NCI-H2171 (cell line): ENCODE measurements around the gene SIPA1L2.
"Not testable (repeated sequence)": the region's sequence is repeated elsewhere in the genome, so short reads cannot be mapped to it uniquely, and the experiment has no call there.

Experiments used
- DNase-seq: peaks from one replicate; lab custom pipeline; 2025; lab: John Stamatoyannopoulos, UW

Gene SIPA1L2

GRCh38 chr1:232613752-232614381 is 16.1 kb downstream of the SIPA1L2 start:
- no peak for DNase-seq

DNA sequence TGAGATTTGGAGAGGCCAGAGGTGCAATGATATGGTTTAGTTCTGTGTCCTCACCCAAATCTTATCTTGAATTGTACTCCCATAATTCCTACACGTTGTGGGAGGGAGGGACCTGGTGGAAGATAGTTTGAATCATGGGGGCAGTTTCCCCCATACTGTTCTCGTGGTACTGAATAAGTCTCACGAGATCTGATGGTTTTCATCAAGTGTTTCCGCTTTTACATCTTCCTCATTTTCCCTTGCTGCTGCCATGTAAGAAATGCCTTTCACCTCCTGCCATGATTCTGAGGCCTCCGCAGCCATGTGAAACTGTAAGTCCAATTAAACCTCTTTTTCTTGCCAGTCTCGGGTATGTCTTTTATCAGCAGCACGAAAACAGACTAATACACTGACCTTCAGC is 17.1 kb downstream of the SIPA1L2 start:
- not testable (repeated sequence) for DNase-seq

GRCh38 chr1:232611834-232612233 is 18.1 kb downstream of the SIPA1L2 start:
- no peak for DNase-seq

DNA sequence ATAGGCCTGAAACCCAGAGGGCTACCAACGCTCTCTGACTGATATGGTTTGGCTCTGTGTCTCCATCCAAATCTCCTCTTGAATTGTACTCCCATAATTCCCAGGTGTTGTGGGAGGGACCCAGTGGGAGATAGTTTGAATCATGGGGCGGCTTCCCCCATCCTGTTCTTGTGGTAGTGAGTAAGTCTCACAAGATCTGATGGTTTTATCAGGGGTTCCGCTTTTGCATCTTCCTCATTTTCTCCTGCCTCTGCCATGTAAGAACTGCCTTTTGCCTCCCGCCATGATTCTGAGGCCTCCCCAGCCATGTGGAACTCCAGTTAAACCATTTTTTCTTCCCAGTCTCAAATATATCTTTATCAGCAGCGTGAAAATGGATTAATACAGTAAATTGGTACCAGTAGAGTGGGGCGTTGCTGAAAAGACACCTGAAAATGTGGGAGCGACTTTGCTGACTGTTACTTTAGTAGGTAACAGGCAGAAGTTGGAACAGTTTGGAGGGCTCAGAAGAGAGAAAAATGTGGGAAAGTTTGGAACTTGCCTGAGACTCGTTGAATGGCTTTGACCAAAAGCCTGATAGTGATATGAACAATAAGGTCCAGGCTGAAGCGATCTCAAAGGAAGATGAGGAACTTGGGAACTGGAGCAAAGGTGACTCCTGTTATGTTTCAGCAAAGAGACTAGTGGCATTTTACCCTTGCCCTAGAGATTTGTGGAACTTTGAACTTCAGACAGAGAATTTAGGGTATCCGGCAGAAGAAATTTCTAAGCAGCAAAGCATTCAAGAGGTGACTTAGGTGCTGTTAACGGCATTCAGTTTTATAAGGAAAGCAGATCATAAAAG is 18.8 kb downstream of the SIPA1L2 start:
- DNase-seq, result not testable (repeated sequence)

- no peak for DNase-seq
Measured at GRCh38 chr1:232610192-232610901, 19.6 kb downstream of the SIPA1L2 start.

- DNase-seq, result no peak
Measured at GRCh38 chr1:232608427-232608826, 21.5 kb downstream of the SIPA1L2 start.

DNA sequence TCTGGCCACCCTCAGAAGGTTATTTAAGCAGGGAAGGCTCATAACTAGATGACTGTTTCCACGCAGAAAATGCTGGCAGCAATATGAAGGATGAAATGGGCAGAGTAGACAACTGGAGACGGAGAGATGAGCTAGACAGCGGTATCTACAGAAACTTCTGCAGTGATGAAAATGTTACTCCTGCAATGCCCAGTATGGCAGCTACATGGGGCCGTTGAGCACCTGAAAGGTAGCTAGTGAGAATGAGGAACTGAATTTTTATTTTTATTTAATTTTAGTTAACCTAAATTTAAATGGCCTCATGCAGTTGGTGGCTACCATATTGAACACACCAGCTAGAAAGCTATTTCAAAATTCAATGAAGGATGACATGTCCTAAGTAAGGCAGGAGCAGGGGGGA is 27.3 kb downstream of the SIPA1L2 start:
- no peak for DNase-seq

- DNase-seq, result no peak
Measured at GRCh38 chr1:232600424-232601258, 29.3 kb downstream of the SIPA1L2 start.

DNA sequence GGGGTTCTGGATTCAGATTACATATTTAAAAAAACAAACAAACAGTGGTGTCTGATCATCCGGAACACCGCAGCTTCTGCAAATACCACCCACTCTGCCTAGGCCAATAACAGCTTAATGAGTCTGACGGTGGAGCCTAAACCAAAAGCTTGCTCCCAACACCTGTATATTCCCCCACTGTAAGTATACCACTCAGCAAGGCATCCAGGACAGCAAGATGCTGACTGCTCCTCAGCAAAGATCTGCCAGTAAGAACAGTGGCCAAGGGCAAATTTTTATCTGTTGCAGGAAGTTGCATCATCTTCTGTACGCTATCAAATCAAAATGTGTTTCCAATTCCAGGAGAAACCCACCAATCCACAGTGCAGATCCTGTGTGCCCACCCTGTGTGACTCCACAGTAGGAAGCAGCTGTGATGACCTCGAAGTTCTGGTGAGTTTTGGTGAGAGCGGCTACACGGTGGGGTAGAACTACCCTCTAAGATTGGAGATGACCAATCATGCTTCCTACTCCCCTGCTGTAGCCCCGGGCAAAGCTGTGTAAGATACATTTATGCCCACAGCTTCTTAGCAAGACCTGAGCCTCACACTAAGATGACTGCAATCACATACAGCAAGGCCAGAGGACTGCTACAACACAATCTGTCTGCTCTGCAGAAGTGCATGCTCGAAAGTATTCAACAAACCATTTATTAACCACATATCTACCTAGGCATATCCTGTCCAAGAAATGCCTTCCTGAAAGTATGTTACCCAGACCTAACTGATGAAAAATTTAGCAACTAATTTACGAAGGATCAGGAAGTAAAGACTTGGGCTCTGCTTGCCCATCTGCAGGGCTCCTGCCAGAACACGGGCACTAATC is 30.5 kb downstream of the SIPA1L2 start:
- DNase-seq, result peak; percentile 26

- DNase-seq, result no peak
Measured at GRCh38 chr1:232598837-232599177, 31.1 kb downstream of the SIPA1L2 start.

GRCh38 chr1:232598133-232598532 is 31.8 kb downstream of the SIPA1L2 start:
- no peak for DNase-seq

DNA sequence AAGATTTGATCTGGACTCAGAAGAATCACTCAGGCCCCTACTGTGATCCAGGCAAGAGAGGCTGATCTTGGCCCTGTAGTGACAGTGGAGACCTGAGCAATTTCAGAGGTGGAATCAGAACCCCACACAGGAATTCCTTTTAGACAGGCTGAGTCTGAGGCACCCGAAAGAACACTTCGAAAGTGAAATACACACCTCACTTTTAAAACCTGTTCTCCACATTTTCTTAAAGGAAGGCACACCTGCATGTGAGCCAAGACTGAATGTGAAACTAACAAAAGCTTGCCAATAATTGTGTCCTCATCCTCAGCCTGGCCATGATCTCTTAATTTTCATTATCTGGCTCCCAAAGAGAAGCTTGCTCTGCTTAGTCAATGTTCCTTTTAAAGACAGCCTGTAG is 32.2 kb downstream of the SIPA1L2 start:
- no peak for DNase-seq

DNA sequence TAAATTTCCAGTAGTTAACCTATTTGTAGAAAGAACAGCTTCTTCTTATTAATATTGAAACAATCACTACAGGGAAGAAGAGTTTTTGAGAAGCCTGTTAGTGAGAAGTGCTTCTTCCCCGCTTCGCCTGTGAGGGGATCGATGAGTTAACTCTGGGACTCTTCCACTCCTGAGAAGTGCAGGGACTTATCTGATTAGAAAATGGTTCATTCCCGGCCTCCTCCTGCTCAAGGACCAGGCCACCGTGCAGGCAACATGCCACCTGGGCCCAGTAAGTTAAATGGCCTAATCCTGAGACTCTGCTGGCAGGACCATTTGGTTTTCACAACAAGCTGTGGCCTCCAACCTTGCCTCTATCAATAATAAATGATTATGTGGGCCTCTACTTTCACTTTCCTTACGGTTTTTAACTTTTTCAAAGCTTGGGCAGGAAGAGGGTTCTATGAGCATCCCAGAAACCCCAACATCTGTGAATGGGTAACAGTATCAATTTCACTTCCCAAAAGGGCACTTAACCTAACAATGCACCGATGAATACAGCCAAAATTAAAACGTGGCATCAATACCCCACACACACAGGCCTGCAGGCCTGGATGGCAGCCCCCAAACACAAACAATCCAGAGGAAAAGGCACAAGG is 33.1 kb downstream of the SIPA1L2 start:
- no peak for DNase-seq

- no peak for DNase-seq
Measured at GRCh38 chr1:232594768-232595698, 34.9 kb downstream of the SIPA1L2 start.

DNA sequence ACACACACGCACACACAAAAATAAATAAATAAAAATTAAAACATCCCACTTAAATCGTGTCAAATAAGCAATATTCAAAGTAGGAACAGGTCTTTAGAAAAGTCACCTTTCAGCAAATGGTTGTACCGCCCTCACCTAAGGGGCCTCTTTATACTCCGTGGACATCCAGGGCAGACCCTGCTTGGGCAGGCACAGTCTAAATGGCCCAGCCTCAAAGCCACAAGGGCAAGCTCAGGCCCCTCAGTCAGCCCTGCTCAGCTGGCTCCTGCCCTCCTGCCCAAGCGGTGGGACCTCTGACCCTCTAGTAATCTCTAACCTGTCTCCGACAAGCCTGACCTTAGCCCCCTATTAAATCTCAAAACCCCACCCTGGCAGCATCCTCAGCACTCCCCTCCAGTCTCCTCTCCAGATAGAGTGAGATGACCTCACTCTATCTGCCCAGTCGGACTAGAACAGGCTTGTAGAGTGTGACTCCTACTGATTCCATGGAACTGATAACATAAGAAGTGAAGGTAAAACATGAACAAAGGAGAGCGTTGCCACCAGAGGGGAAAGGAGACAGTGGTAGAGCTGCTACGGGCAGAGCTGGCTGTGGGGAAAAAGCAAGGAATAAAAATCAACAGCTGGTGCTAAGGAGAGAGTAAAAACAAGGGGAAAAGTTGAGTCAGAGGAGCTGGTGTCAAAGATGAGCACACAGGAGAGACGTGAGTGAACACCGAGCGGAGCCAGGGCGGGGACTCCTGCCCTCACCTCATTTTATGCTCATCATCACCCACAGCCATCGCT is 36.0 kb downstream of the SIPA1L2 start:
- DNase-seq, result no peak

GRCh38 chr1:232591344-232591743 is 38.6 kb downstream of the SIPA1L2 start:
- no peak for DNase-seq

DNA sequence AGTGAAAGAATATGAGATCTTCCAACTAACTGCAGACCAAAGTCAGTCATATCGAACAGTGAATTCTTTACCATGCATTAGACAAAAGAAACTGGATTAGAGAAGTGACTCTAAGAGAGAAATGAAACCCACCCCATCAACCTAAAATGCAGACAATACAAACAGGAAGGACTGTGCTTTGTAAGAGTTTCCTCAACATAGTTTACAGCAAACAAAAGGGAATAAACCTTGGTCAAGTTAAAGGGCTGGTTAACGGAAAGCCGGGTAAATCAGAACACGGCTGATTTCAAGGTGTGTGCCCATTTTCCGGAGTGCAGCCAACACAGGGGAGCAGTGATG is 39.2 kb downstream of the SIPA1L2 start:
- DNase-seq, result no peak

- no peak for DNase-seq
Measured at GRCh38 chr1:232589812-232590743, 39.9 kb downstream of the SIPA1L2 start.
